Smooth muscle cell of the brain vasculature (primary cell): ENCODE measurements around the gene INO80C.
A peak's percentile ranks its signal among the peaks of the same experiment; 100 is the strongest.

Source experiments
- DNase-seq: peaks from one replicate; pipeline ENCODE4 v3.0.0-alpha.2; 2012; ENCODE audit warnings: low read depth, low spot score

Gene INO80C

GRCh38 chr18:35513181-35513936 is 15.6 kb upstream of the INO80C start:
- peak; percentile 93 for DNase-seq

GRCh38 chr18:35512761-35513160 is 15.0 kb upstream of the INO80C start:
- no peak for DNase-seq

- no peak for DNase-seq
Observed at GRCh38 chr18:35511833-35512232, 14.1 kb upstream of the INO80C start.

- DNase-seq = no peak
Observed at GRCh38 chr18:35511428-35511827, 13.7 kb upstream of the INO80C start.

GRCh38 chr18:35510076-35510651 is 12.4 kb upstream of the INO80C start:
- no peak for DNase-seq

- DNase-seq = peak; percentile 84
Observed at GRCh38 chr18:35508746-35509338, 11.1 kb upstream of the INO80C start.

- no peak for DNase-seq
Observed at GRCh38 chr18:35508030-35508429, 10.3 kb upstream of the INO80C start.

GRCh38 chr18:35507623-35508022 is 9.9 kb upstream of the INO80C start:
- DNase-seq = no peak

- DNase-seq = no peak
Observed at GRCh38 chr18:35507192-35507591, 9.4 kb upstream of the INO80C start.

GRCh38 chr18:35506024-35506712 is 8.4 kb upstream of the INO80C start:
- no peak for DNase-seq

- no peak for DNase-seq
Observed at GRCh38 chr18:35504996-35505395, 7.2 kb upstream of the INO80C start.

GRCh38 chr18:35502052-35502451 is 4.3 kb upstream of the INO80C start:
- DNase-seq = no peak

GRCh38 chr18:35501369-35501768 is 3.6 kb upstream of the INO80C start:
- no peak for DNase-seq

- no peak for DNase-seq
Observed at GRCh38 chr18:35500113-35500512, 2.4 kb upstream of the INO80C start.

- no peak for DNase-seq
Observed at GRCh38 chr18:35497027-35497369, 762 bp downstream of the INO80C start.

GRCh38 chr18:35495536-35496314 is 2.0 kb downstream of the INO80C start:
- DNase-seq = no peak

GRCh38 chr18:35494251-35495220 is 3.2 kb downstream of the INO80C start:
- DNase-seq = no peak

GRCh38 chr18:35491700-35492077 is 6.1 kb downstream of the INO80C start:
- DNase-seq = no peak

GRCh38 chr18:35490894-35491699 is 6.7 kb downstream of the INO80C start:
- DNase-seq = no peak
